Astrocyte (in vitro differentiated cells and primary cell): Measurements from ENCODE around the gene ROR1.

Experiments used
- CTCF ChIP-seq: IDR thresholded peaks from 2 replicates; pipeline ENCODE4 v1.5.1; 2011; ENCODE audit warnings: low read depth, mild to moderate bottlenecking, inconsistent platforms, low read length, moderate library complexity; ENCODE audit not compliant: insufficient read depth
- EZH2 ChIP-seq: IDR thresholded peaks from 2 replicates; pipeline ENCODE4 v1.6.1; 2012; ENCODE audit warnings: mild to moderate bottlenecking, low read length, inconsistent platforms; ENCODE audit not compliant: insufficient read depth

GRCh38 chr1:64050601-64051000 is 276.8 kb downstream of the ROR1 start:
- TF ChIP-seq CTCF (no peak), EZH2 (no peak)
